K562 (cell line): Measurements from ENCODE around the gene SLC16A4. TPM values are rescaled to one million over a fixed set of nuclear protein-coding genes. Genes with fewer than 3 reads are reported as not detected.

ENCODE experiments used
- DDX20 ChIP-seq: fragments of 450-650 bp; IDR thresholded peaks from 2 replicates; pipeline ENCODE4 v1.6.1; 2016; ENCODE audit warnings: missing genetic modification characterization, low read depth, mild to moderate bottlenecking, missing compliant biosample characterization, moderate library complexity
- ELF4 ChIP-seq: fragments of 450-650 bp; formaldehyde crosslinking; IDR thresholded peaks from 2 replicates; pipeline ENCODE4 v1.4.0; 2022; ENCODE audit warnings: missing genetic modification characterization
- FOXA3 ChIP-seq, 2 experiments: fragments of 450-650 bp in 1 of 2; sonication (generic) in 1 of 2; formaldehyde crosslinking; IDR thresholded peaks in 1 of 2; conservative IDR thresholded peaks in 1 of 2; 2 replicates each; pipeline versions ENCODE4 v1.4.0 to v1.8.0; 2020 to 2022; ENCODE audit warnings: mild to moderate bottlenecking in 2 of 2, missing genetic modification reagents in 1 of 2
- HNRNPLL ChIP-seq: fragments of 200-400 bp; formaldehyde crosslinking; IDR thresholded peaks from 2 replicates; pipeline ENCODE4 v1.6.1; 2017; ENCODE audit warnings: low read length, low read depth, mild to moderate bottlenecking; ENCODE audit not compliant: poor library complexity, severe bottlenecking
- NCOA6 ChIP-seq: fragments of 450-650 bp; IDR thresholded peaks from 2 replicates; pipeline ENCODE4 v1.6.1; 2017; ENCODE audit warnings: mild to moderate bottlenecking
- SAP30 ChIP-seq: fragments of 200-600 bp; sonication (generic); IDR thresholded peaks from 2 replicates; pipeline ENCODE4 v1.6.1; 2012; ENCODE audit warnings: borderline replicate concordance, low read depth, mild to moderate bottlenecking, moderate library complexity, low read length, control low read depth, inconsistent platforms; ENCODE audit not compliant: insufficient read depth, poor library complexity, severe bottlenecking
- SMARCA4 ChIP-seq: fragments of 450-650 bp; IDR thresholded peaks from 2 replicates; pipeline ENCODE4 v1.6.1; 2016
- SRF ChIP-seq, 2 experiments: fragments of 250-450, 450-650 bp in 1 of 2; sonication (Bioruptor Pico) in 1 of 2; sonication (generic) in 1 of 2; formaldehyde crosslinking; IDR thresholded peaks; 2 replicates each; pipeline versions ENCODE4 v1.5.0 to v1.5.1; 2020 to 2022; ENCODE audit warnings: mild to moderate bottlenecking in 1 of 2, missing genetic modification reagents in 1 of 2
- ZBTB49 ChIP-seq: sonication (generic); formaldehyde crosslinking; IDR thresholded peaks from 2 replicates; pipeline ENCODE4 v1.8.0; 2022; ENCODE audit warnings: missing genetic modification reagents, mild to moderate bottlenecking, borderline replicate concordance
- ZFP91 ChIP-seq: sonication (generic); formaldehyde crosslinking; IDR thresholded peaks from 2 replicates; pipeline ENCODE4 v1.8.0; 2022; ENCODE audit warnings: mild to moderate bottlenecking, missing genetic modification reagents
- ZNF407 ChIP-seq: fragments of 450-650 bp; IDR thresholded peaks from 2 replicates; pipeline ENCODE4 v1.6.1; 2016; ENCODE audit warnings: low read depth
- ZNF408 ChIP-seq: fragments of 250-450 bp; sonication (Bioruptor Pico); IDR thresholded peaks from 2 replicates; pipeline ENCODE4 v1.4.0; 2020; ENCODE audit warnings: low read depth, mild to moderate bottlenecking, moderate library complexity
- polyA plus RNA-seq, 8 experiments: library from polyadenylated mRNA; depleted of rRNA in 4 of 8; stranded (reverse) in 5 of 8; unstranded in 3 of 8; fragments of >200 nt; fragmentation: Nextera tagmentation in 2 of 8; fragmentation: Illumina TruSeq in 1 of 8; extraction: Ambion mirVana in 2 of 8; extraction: Trizol in 1 of 8; gene quantifications; 2 replicates each; pipeline versions ENCODE4 v1.2.1 to v1.2.3, GENCODE V29; 2011 to 2014; ENCODE audit warnings: inconsistent platforms in 1 of 8, missing spikeins in 1 of 8
- total RNA-seq, 7 experiments: library from RNA; depleted of rRNA in 6 of 7; stranded (reverse); fragments of >200 nt in 6 of 7; fragmentation: Illumina TruSeq in 2 of 7; extraction: Trizol in 2 of 7; gene quantifications; 2 replicates each; pipeline versions ENCODE4 v1.2.1 to v1.2.3, GENCODE V29; 2011 to 2021; ENCODE audit warnings: low replicate concordance in 1 of 7

Gene SLC16A4
- total and polyA plus RNA-seq, 9 of the 15 experiments (the other 6 are each of a cell fraction or from before 2014, with no cell fraction given): 0.04 to 0.31 (median 0.18) TPM; not detected in 1

- TF ChIP-seq ZNF407: peak; percentile 99
- TF ChIP-seq ZNF408 (CRISPR knock-in tag): no peak
- peak; percentile 70; the same call in 1 of the 2 replicates for TF ChIP-seq NCOA6
- TF ChIP-seq SRF (CRISPR knock-in tag; IDR thresholded peaks at IDR 0.05): 0 out of 4 replicates have a peak, but pooled peaks of 1 of the 2 experiments have one; percentile 10
- no peak for TF ChIP-seq ZBTB49 (CRISPR knock-in tag)
- peak; percentile 53; the same call in 1 of the 2 replicates for TF ChIP-seq SMARCA4
- TF ChIP-seq DDX20: no peak
- TF ChIP-seq ZFP91: peak; percentile 74
- TF ChIP-seq ELF4 (CRISPR knock-in tag): peak; percentile 80; the same call in 1 of the 2 replicates
- peak; percentile 88 for TF ChIP-seq HNRNPLL
- TF ChIP-seq FOXA3 (CRISPR knock-in tag; conservative IDR thresholded peaks at IDR 0.05 in 1 of 2, IDR thresholded peaks at IDR 0.05 in 1 of 2): peak in 1 of 2 experiments; percentile 90; a peak in 2 of 4 replicates
- TF ChIP-seq SAP30: peak; percentile 93
Measured at GRCh38 chr1:110407260-110408210, 16.7 kb upstream of the SLC16A4 start, which contains the start of gene LAMTOR5 (continued).
